Glutamatergic neuron (in vitro differentiated cells): ENCODE results near the gene MATK. TPM values are rescaled to one million over a fixed set of nuclear protein-coding genes. Genes with fewer than 3 reads are reported as not detected.
"Not testable (repeated sequence)": the region's sequence is repeated elsewhere in the genome, so short reads cannot be mapped to it uniquely, and the experiment has no call there.

Source experiments
- DNase-seq: peaks from one replicate; pipeline ENCODE4 v3.0.0; 2022
- H3K27ac Mint-ChIP-seq: one replicate; pipeline ENCODE4 v1.8.0; 2020; ENCODE audit warnings: mild to moderate bottlenecking, mixed read lengths, inconsistent platforms; ENCODE audit not compliant: unreplicated experiment
- H3K27me3 Mint-ChIP-seq: one replicate; pipeline ENCODE4 v1.8.0; 2020; ENCODE audit warnings: mild to moderate bottlenecking, moderate library complexity, mixed read lengths, inconsistent platforms; ENCODE audit not compliant: unreplicated experiment
- H3K36me3 Mint-ChIP-seq: one replicate; pipeline ENCODE4 v1.8.0; 2020; ENCODE audit warnings: mild to moderate bottlenecking, mixed read lengths, inconsistent platforms; ENCODE audit not compliant: unreplicated experiment
- H3K4me1 Mint-ChIP-seq: one replicate; pipeline ENCODE4 v1.8.0; 2020; ENCODE audit warnings: mild to moderate bottlenecking, low read depth, mixed read lengths, inconsistent platforms; ENCODE audit not compliant: unreplicated experiment
- H3K4me3 Mint-ChIP-seq: one replicate; pipeline ENCODE4 v1.8.0; 2020; ENCODE audit warnings: mild to moderate bottlenecking, mixed read lengths, inconsistent platforms; ENCODE audit not compliant: unreplicated experiment
- H3K9me3 Mint-ChIP-seq: one replicate; pipeline ENCODE4 v1.8.0; 2020; ENCODE audit warnings: mild to moderate bottlenecking, moderate library complexity, mixed read lengths, inconsistent platforms; ENCODE audit not compliant: unreplicated experiment
- total RNA-seq: library from RNA; stranded (reverse); fragmentation: NEBNext Ultra II Directional; extraction: Animal tissue kit (Norgen Biotek cat#: 25700); gene quantifications from one replicate; pipeline ENCODE4 v1.2.1, GENCODE V29; 2021; ENCODE audit not compliant: unreplicated experiment
- TF ChIP-seq, protein P1 (sequence below): fragments of 200-600 bp; sonication (generic); IDR thresholded peaks from one replicate; pipeline ENCODE4 v1.5.0; 2021; ENCODE audit not compliant: partially characterized antibody, unreplicated experiment

MATK gene
- total RNA-seq, 1 donor from 2014 or later, result not detected

DNA sequence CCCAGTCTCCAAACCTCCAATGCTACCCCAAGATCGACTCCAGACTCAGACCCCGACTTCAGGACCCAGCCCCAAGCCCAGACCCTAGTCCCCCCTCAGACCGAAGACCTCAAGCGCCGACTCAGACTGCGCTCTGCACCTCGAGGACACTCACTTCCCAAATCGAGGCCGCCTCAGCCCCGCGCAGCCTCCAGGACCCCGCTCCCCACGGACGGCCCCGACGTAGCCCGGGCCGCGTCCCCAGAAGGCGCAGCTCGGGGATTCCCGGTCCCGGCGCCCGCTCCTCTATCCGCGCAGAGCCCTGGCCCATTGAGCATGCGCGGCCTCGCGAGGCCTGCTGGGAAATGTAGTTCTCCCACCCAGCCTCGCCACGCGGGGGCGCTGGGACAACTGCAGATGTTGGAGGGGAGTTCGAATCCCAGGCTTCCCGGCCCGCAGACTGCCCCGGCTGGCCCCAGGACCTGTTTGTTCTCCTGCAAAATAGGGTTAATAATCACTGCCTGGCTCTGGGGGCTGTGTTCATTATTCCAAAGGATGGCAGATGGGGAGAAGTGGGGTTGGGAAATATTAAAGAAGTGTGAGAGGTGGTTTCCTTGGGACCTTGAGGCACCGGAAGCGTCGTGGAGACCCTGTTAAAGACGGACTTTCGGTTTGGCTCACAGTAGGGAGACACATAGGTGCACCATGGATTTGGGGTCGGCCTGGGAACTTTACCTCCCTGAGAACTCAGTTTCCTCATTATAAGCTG is 24.6 kb downstream of the MATK start, which contains the start of gene APBA3:
Gene APBA3 (minus strand): TSS at position 311 of the 748 bp plus-strand sequence. CDS start 1,428 bp downstream, outside the sequence.
- Mint-ChIP-seq H3K27me3 (peaks cover 9% of the 10 kb centered on the region), H3K27ac (peak within 1 kb of the TSS; percentile 98), H3K9me3 (peaks cover 15% of the 10 kb centered on the region), H3K36me3 (no peaks in the 10 kb centered on the region), H3K4me3 (peak within 1 kb of the TSS; percentile 99), H3K4me1 (no peaks in the 10 kb centered on the region)
- DNase-seq, result peak; percentile 95
- TF ChIP-seq, protein P1, sequence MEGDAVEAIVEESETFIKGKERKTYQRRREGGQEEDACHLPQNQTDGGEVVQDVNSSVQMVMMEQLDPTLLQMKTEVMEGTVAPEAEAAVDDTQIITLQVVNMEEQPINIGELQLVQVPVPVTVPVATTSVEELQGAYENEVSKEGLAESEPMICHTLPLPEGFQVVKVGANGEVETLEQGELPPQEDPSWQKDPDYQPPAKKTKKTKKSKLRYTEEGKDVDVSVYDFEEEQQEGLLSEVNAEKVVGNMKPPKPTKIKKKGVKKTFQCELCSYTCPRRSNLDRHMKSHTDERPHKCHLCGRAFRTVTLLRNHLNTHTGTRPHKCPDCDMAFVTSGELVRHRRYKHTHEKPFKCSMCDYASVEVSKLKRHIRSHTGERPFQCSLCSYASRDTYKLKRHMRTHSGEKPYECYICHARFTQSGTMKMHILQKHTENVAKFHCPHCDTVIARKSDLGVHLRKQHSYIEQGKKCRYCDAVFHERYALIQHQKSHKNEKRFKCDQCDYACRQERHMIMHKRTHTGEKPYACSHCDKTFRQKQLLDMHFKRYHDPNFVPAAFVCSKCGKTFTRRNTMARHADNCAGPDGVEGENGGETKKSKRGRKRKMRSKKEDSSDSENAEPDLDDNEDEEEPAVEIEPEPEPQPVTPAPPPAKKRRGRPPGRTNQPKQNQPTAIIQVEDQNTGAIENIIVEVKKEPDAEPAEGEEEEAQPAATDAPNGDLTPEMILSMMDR, result peak; percentile 88

DNA sequence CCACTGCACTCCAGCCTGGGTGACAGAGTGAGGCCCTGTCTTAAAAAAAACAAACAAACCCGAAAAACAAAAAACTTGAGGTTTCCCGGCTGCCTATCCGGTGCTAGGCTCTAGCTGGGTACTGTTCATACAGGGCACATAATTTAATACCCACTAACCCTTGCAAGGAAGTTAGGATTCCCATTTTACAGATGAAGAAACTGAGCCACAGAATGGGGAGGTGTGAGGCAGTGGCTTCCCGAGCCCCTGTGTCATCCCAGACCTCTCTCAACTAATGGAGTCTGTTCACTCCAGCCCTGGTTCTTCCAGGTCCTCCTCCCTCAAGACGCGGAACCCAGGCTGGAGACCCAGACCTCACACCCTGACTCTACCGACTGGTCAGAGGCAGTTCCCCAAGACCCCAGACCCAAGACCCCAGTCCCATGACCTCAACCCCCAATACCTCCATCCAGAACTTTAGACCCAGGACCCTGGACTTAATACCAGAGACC is 25.3 kb downstream of the MATK start:
- TF ChIP-seq, protein P1, result no peak
- no peaks in the 10 kb centered on the region for H3K36me3 Mint-ChIP-seq
- peak overlapping the region; percentile 88 for H3K27ac Mint-ChIP-seq
- peaks cover 9% of the 10 kb centered on the region for H3K27me3 Mint-ChIP-seq
- DNase-seq, result no peak
- peaks cover 15% of the 10 kb centered on the region for H3K9me3 Mint-ChIP-seq
- H3K4me1 Mint-ChIP-seq, result no peaks in the 10 kb centered on the region
- H3K4me3 Mint-ChIP-seq, result peak overlapping the region; percentile 99

DNA sequence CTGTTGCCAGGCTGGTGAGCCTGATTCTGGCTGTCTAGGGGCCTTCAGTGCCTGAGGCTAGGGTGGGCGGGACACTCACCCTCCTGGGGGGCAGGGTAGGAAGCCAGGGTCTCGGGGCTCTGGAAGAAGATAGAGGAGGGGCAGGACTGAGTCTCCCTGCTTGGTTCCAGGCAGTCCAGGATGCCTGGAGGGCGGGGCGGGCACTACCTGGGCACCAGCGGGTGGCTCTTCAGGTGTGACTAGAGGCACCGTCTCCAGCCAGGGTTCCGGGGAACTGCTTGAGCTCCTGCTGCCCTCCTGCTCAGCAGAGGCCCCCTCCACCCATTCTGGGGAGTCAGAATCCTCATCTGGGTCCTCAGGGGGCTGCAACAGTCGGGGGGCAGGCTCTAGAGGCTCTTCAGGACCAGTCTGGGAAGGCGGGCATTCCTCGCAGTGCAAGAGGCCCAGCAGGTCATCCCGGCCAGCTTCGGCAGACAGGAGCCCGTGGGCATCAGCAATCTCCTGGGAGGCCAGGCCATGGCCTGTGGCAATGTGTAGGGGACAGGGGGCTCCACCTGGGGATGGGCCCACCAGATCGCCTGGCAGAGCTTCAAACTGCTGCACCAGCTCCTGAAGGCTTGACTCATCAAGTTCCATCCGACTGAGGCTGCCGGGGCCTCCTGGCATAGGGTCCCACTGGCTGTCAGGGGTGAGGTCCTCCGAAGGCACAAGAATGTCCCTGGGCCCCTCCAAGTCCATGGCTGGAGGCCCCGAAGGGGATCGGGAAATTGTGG is 26.5 kb downstream of the MATK start:
- peaks cover 9% of the 10 kb centered on the region for H3K27me3 Mint-ChIP-seq
- H3K36me3 Mint-ChIP-seq, result no peaks in the 10 kb centered on the region
- TF ChIP-seq, protein P1, result no peak
- DNase-seq, result no peak
- H3K4me3 Mint-ChIP-seq, result no peak overlapping the region
- peaks cover 15% of the 10 kb centered on the region for H3K9me3 Mint-ChIP-seq
- H3K4me1 Mint-ChIP-seq, result no peaks in the 10 kb centered on the region
- H3K27ac Mint-ChIP-seq, result no peak overlapping the region

DNA sequence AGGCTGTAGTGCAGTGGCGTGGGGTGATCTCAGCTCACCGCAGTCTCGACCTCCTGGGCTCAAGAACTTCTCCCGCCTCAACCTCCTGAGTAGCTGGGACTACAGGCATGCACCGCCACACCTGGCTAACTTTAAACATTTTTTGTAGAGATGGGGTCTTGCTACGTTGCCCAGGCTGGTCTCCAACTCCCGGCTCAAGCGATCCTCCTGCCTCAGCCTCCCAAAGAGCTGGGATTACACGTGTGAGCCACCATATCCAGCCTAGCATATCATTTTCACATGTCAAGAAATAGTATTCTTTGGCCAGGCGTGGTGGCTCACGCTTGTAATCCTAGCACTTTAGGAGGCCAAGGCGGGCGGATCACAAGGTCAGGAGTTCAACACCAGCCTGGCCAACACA is 27.9 kb downstream of the MATK start:
- H3K36me3 Mint-ChIP-seq, H3K4me3 Mint-ChIP-seq, H3K27me3 Mint-ChIP-seq, H3K27ac Mint-ChIP-seq, H3K4me1 Mint-ChIP-seq, DNase-seq: not testable (repeated sequence)
- H3K9me3 Mint-ChIP-seq, result peaks cover 15% of the 10 kb centered on the region

DNA sequence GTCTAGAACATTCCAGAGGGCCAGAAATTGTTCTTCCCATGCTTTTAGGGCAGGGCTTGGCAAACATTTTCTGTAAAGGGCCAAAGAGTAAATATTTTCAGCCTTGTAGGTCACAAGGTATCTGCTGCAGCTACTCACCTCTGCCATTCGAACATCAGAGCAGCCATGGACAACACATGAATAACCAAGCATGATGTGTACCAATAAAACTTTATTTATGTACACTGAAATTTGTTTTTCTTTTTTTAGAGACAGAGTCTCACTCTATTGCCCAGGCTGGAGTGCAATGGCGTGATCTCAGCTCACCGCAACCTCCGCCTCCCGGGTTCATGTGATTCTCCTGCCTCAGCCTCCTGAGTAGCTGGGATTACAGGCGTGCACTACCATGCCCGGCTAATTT is 28.5 kb downstream of the MATK start:
- not testable (repeated sequence) for H3K27me3 Mint-ChIP-seq, H3K9me3 Mint-ChIP-seq, H3K27ac Mint-ChIP-seq, H3K4me3 Mint-ChIP-seq, H3K36me3 Mint-ChIP-seq, H3K4me1 Mint-ChIP-seq, DNase-seq
